K562 (cell line): ENCODE measurements around the gene IFI27L1. TPM values are rescaled to one million over a fixed set of nuclear protein-coding genes. Genes with fewer than 3 reads are reported as not detected.

Experiments
- ATAC-seq: fragments of 200-7000 bp; cut with Tn5 transposase; 3 replicates; pipeline ENCODE4 v1.9.1; 2020; ENCODE audit warnings: moderate library complexity
- BruUV-seq: library from RNA; stranded (reverse); fragments of 400-500 nt; replicated peaks from 2 replicates; lab custom pipeline; 2021; lab: Mats Ljungman, UMichigan
- CTCF ChIA-PET: fragments of 300-600 bp; formaldehyde crosslinking; extraction: SDS; loops from one replicate; lab custom pipeline; 2021; ENCODE audit warnings: low intra/inter-chr PET ratio; lab: Yijun Ruan, JAX
- POLR2A ChIA-PET: fragments of 300-600, 350-650 bp; sonication (Branson Sonifier 250); formaldehyde crosslinking; extraction: SDS; loops from one replicate; lab custom pipeline; 2021; ENCODE audit warnings: antibody characterized with exemption, inconsistent platforms; lab: Yijun Ruan, JAX
- DNase-seq, 4 experiments: peaks; one replicate each; pipeline versions ENCODE4 v3.0.0 to v3.0.0-alpha.2; 2011 to 2018; ENCODE audit warnings: low spot score in 3 of 4, mixed read lengths in 3 of 4; ENCODE audit errors: extremely low read depth in 1 of 4
- FAIRE-seq: peaks from 2 replicates; lab custom pipeline; 2011; peaks lifted over from hg19 to GRCh38; lab: Jason Lieb, UNC
- H2AFZ ChIP-seq: 2 replicates; pipeline ENCODE4 v1.6.0; 2011; ENCODE audit warnings: low read depth, low read length, control low read depth, inconsistent platforms
- H3K27ac ChIP-seq: fragments of 200-600 bp; 3 replicates; pipeline ENCODE4 v1.8.0; 2011; ENCODE audit warnings: low read depth, mild to moderate bottlenecking, control low read depth, inconsistent platforms, low read length, moderate library complexity, mixed read lengths; ENCODE audit errors: extremely low read depth
- H3K27me3 ChIP-seq, 2 experiments: fragments of 300-600 bp in 1 of 2; 2 replicates in 1 of 2; 3 replicates in 1 of 2; pipeline versions ENCODE4 v1.6.0 to v1.8.0; 2011; ENCODE audit warnings: inconsistent platforms in 2 of 2, low read length in 2 of 2, mild to moderate bottlenecking in 1 of 2, mixed read lengths in 1 of 2, moderate library complexity in 1 of 2; ENCODE audit not compliant: control insufficient read depth in 2 of 2, insufficient read depth in 2 of 2
- H3K36me3 ChIP-seq: fragments of 300-600 bp; 3 replicates; pipeline ENCODE4 v1.8.0; 2011; ENCODE audit warnings: mild to moderate bottlenecking, low read length, inconsistent platforms; ENCODE audit not compliant: control insufficient read depth, insufficient read depth
- H3K4me1 ChIP-seq, 2 experiments: fragments of 200-600 bp in 1 of 2; replicated peaks in 1 of 2; 2 replicates in 1 of 2; 3 replicates in 1 of 2; pipeline versions ENCODE4 v1.5.1 to v1.8.0; 2011; ENCODE audit warnings: inconsistent platforms in 2 of 2, low read length in 2 of 2, mild to moderate bottlenecking in 1 of 2, mixed read lengths in 1 of 2, moderate library complexity in 1 of 2; ENCODE audit not compliant: control insufficient read depth in 2 of 2, insufficient read depth in 2 of 2
- H3K4me2 ChIP-seq: 2 replicates; pipeline ENCODE4 v1.6.1; 2011; ENCODE audit warnings: low read length, control low read depth, inconsistent platforms, mixed read lengths; ENCODE audit not compliant: insufficient read depth
- H3K4me3 ChIP-seq: fragments of 200-600 bp; sonication (generic), shearing (Covaris generic); 2 replicates; pipeline ENCODE4 v1.5.1; 2016; ENCODE audit warnings: control low read depth, inconsistent platforms
- H3K79me2 ChIP-seq: fragments of 200-600 bp; 3 replicates; pipeline ENCODE4 v1.8.0; 2011; ENCODE audit warnings: low read length, inconsistent platforms; ENCODE audit not compliant: control insufficient read depth, insufficient read depth
- H3K9ac ChIP-seq, 2 experiments: 2 replicates each; pipeline versions ENCODE4 v1.6.0 to v1.6.1; 2011; ENCODE audit warnings: low read depth in 2 of 2, low read length in 2 of 2, control low read depth in 1 of 2, inconsistent platforms in 1 of 2, mild to moderate bottlenecking in 1 of 2, mixed read lengths in 1 of 2; ENCODE audit not compliant: insufficient read depth in 1 of 2
- H3K9me1 ChIP-seq: one replicate; pipeline ENCODE4 v1.6.0; 2011; ENCODE audit warnings: inconsistent platforms, mild to moderate bottlenecking, low read length, moderate library complexity; ENCODE audit not compliant: control insufficient read depth, insufficient read depth
- H3K9me3 ChIP-seq: replicated peaks from 2 replicates; pipeline ENCODE4 v1.5.1; 2011; ENCODE audit warnings: low read depth, low read length, inconsistent platforms; ENCODE audit not compliant: control insufficient read depth, insufficient read depth
- H4K20me1 ChIP-seq: replicated peaks from 2 replicates; pipeline ENCODE4 v1.6.1; 2011; ENCODE audit warnings: low read length, inconsistent platforms, mixed read lengths; ENCODE audit not compliant: control insufficient read depth, insufficient read depth
- BMI1 ChIP-seq: fragments of 150-350 bp; IDR thresholded peaks from 2 replicates; pipeline ENCODE4 v1.6.1; 2014; ENCODE audit warnings: low read length
- EP400 ChIP-seq: fragments of 450-650 bp; IDR thresholded peaks from 2 replicates; pipeline ENCODE4 v1.6.1; 2017; ENCODE audit warnings: antibody characterized with exemption, mild to moderate bottlenecking, moderate library complexity
- HNRNPUL1 ChIP-seq: fragments of 200-400 bp; formaldehyde crosslinking; IDR thresholded peaks from 2 replicates; pipeline ENCODE4 v1.6.1; 2017; ENCODE audit warnings: low read length
- TEAD1 ChIP-seq, 2 experiments: fragments of 450-650 bp in 1 of 2; sonication (generic) in 1 of 2; formaldehyde crosslinking; IDR thresholded peaks; 2 replicates each; pipeline versions ENCODE4 v1.4.0 to v1.8.0; 2020 to 2022; ENCODE audit warnings: mild to moderate bottlenecking in 2 of 2, missing genetic modification reagents in 1 of 2
- ZNF124 ChIP-seq: sonication (generic); formaldehyde crosslinking; IDR thresholded peaks from 2 replicates; pipeline ENCODE4 v1.8.1; 2022; ENCODE audit warnings: missing genetic modification reagents
- ZNF76 ChIP-seq: fragments of 250-450 bp; sonication (Bioruptor Pico); IDR thresholded peaks from 2 replicates; pipeline ENCODE4 v1.4.0; 2020; ENCODE audit warnings: mild to moderate bottlenecking, moderate library complexity, borderline replicate concordance
- ZZZ3 ChIP-seq: fragments of 450-650 bp; IDR thresholded peaks from 2 replicates; pipeline ENCODE4 v1.6.1; 2016; ENCODE audit warnings: antibody characterized with exemption, mild to moderate bottlenecking, moderate library complexity
- WGBS: fragments of 100-300 bp; shearing (Covaris generic); methylation state at CpG from one replicate; pipeline ENCODE4 v1.1.6; 2016; ENCODE audit warnings: low coverage, mixed read lengths; ENCODE audit not compliant: insufficient coverage; ENCODE audit errors: missing lambda C conversion rate; 5-methylcytosine and 5-hydroxymethylcytosine counted together
- in situ Hi-C: fragments of 300-500 bp; cut with MboI; formaldehyde crosslinking; loops from 4 replicates; pipeline ENCODE4 v1.15.0; 2018; ENCODE audit warnings: inconsistent platforms, mixed read lengths
- intact Hi-C: fragments of 100-400 bp; cut with micrococcal nuclease; formaldehyde crosslinking; loops from 2 replicates; pipeline ENCODE4 v1.14.2; 2022
- polyA plus RNA-seq, 8 experiments: library from polyadenylated mRNA; depleted of rRNA in 4 of 8; stranded (reverse) in 5 of 8; unstranded in 3 of 8; fragments of >200 nt; fragmentation: Nextera tagmentation in 2 of 8; fragmentation: Illumina TruSeq in 1 of 8; extraction: Ambion mirVana in 2 of 8; extraction: Trizol in 1 of 8; gene quantifications; 2 replicates each; pipeline versions ENCODE4 v1.2.1 to v1.2.3, GENCODE V29; 2011 to 2014; ENCODE audit warnings: inconsistent platforms in 1 of 8, missing spikeins in 1 of 8
- total RNA-seq, 7 experiments: library from RNA; depleted of rRNA in 6 of 7; stranded (reverse); fragments of >200 nt in 6 of 7; fragmentation: Illumina TruSeq in 2 of 7; extraction: Trizol in 2 of 7; gene quantifications; 2 replicates each; pipeline versions ENCODE4 v1.2.1 to v1.2.3, GENCODE V29; 2011 to 2021; ENCODE audit warnings: low replicate concordance in 1 of 7
- TF ChIP-seq, protein P1 (sequence below): fragments of 450-650 bp; formaldehyde crosslinking; IDR thresholded peaks from 2 replicates; pipeline ENCODE4 v1.4.0; 2020; ENCODE audit warnings: mild to moderate bottlenecking, moderate library complexity

Gene IFI27L1
- total and polyA plus RNA-seq, 9 of the 15 experiments (the other 6 are each of a cell fraction or from before 2014, with no cell fraction given): 14.5 to 28.0 (median 23.8) TPM

DNA sequence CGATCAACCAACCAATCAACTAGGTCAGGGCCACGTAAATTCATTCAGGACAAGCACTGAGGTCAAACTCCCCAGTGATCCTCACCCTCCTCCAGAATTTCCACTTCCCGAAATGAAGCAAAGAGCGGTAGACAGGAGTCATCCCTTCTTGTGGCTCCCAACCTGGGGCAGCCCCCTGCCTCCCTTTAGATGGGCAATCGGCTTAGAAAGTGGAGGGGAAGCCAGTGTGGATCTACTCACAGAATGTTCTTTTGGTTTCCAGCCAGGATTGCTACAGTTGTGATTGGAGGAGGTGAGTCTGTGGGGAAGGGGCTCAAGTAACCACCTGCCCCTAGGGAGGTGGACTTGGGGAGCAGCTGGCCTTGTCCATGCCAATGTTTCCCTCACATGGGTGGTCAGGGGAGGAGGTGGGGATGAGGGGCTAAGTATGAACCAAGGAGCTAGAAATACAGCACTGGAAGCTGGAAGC, 33.5 kb downstream of the IFI27L1 start:
- no peaks in the 10 kb centered on the region; the same call in 1 of the 2 replicates for H4K20me1 ChIP-seq
- no peak overlapping the region for H3K4me3 ChIP-seq
- no TSS peak for BruUV-seq
- in situ Hi-C loops: no loop called here
- FAIRE-seq (no peak), DNase-seq (no peak), ATAC-seq (no peak)
- CTCF ChIA-PET: no interaction called here
- H3K9me3 ChIP-seq: no peaks in the 10 kb centered on the region
- 5% methylated on average over 4 of the region's 5 CpGs for WGBS
- POLR2A ChIA-PET: no interaction called here
- peaks cover 2 to 27% of the 10 kb centered on the region in 2 experiments; a peak in 3 of 5 replicates for H3K27me3 ChIP-seq
- H3K9ac ChIP-seq: no peak overlapping the region
- H2AFZ ChIP-seq: no peak overlapping the region
- TF ChIP-seq BMI1 (no peak), ZNF76 (CRISPR knock-in tag) (no peak), TEAD1 (CRISPR knock-in tag; IDR thresholded peaks at IDR 0.05) (no peak), ZNF124 (no peak), HNRNPUL1 (no peak), EP400 (no peak), ZZZ3 (no peak)
- TF ChIP-seq, protein P1, sequence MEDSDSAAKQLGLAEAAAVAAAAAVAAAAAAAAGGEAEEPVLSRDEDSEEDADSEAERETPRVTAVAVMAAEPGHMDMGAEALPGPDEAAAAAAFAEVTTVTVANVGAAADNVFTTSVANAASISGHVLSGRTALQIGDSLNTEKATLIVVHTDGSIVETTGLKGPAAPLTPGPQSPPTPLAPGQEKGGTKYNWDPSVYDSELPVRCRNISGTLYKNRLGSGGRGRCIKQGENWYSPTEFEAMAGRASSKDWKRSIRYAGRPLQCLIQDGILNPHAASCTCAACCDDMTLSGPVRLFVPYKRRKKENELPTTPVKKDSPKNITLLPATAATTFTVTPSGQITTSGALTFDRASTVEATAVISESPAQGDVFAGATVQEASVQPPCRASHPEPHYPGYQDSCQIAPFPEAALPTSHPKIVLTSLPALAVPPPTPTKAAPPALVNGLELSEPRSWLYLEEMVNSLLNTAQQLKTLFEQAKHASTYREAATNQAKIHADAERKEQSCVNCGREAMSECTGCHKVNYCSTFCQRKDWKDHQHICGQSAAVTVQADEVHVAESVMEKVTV: no peak
- no peaks in the 10 kb centered on the region for H3K79me2 ChIP-seq
- H3K27ac ChIP-seq: no peak overlapping the region
- no peaks in the 10 kb centered on the region for H3K9me1 ChIP-seq
- no peak overlapping the region for H3K4me2 ChIP-seq
- H3K36me3 ChIP-seq: no peaks in the 10 kb centered on the region
- intact Hi-C loops: no loop called here
- H3K4me1 ChIP-seq: peaks cover 8 to 15% of the 10 kb centered on the region in 2 experiments; a peak in 4 of 5 replicates
